Neuronal stem cell (in vitro differentiated cells): Measurements from ENCODE around the gene ANKRD13B.

Source experiments
- DNase-seq: peaks from one replicate; pipeline ENCODE4 v3.0.0-alpha.2; 2013; ENCODE audit warnings: low spot score
- H2AFZ ChIP-seq: one replicate; pipeline ENCODE4 v1.6.1; 2013; ENCODE audit warnings: mild to moderate bottlenecking, low read length, inconsistent platforms
- H2AK5ac ChIP-seq: 2 replicates; pipeline ENCODE4 v1.6.1; 2013; ENCODE audit warnings: low read depth, mild to moderate bottlenecking, inconsistent platforms, low read length, moderate library complexity, mixed read lengths
- H2BK120ac ChIP-seq: 2 replicates; pipeline ENCODE4 v1.6.1; 2013; ENCODE audit warnings: low read depth, mild to moderate bottlenecking, inconsistent platforms, low read length, moderate library complexity, mixed read lengths
- H2BK12ac ChIP-seq: one replicate; pipeline ENCODE4 v1.6.1; 2013; ENCODE audit warnings: low read length, inconsistent platforms
- H2BK15ac ChIP-seq: 2 replicates; pipeline ENCODE4 v1.6.1; 2013; ENCODE audit warnings: mild to moderate bottlenecking, low read length, inconsistent platforms, mixed read lengths
- H2BK5ac ChIP-seq: one replicate; pipeline ENCODE4 v1.6.1; 2013; ENCODE audit warnings: inconsistent platforms, mild to moderate bottlenecking, low read length, moderate library complexity
- H3K14ac ChIP-seq: one replicate; pipeline ENCODE4 v1.6.1; 2013; ENCODE audit warnings: low read length, inconsistent platforms
- H3K18ac ChIP-seq: 2 replicates; pipeline ENCODE4 v1.6.1; 2013; ENCODE audit warnings: low read length, inconsistent platforms
- H3K23ac ChIP-seq: 2 replicates; pipeline ENCODE4 v1.6.1; 2013; ENCODE audit warnings: low read depth, mild to moderate bottlenecking, mixed read lengths, low read length, inconsistent platforms; ENCODE audit not compliant: poor library complexity
- H3K27ac ChIP-seq: replicated peaks from 3 replicates; pipeline ENCODE4 v1.5.1; 2013; ENCODE audit warnings: low read length, inconsistent platforms
- H3K27me3 ChIP-seq, 3 experiments: 2 replicates each; pipeline ENCODE4 v1.6.1; 2013; ENCODE audit warnings: low read length in 3 of 3, mild to moderate bottlenecking in 2 of 3, inconsistent platforms in 1 of 3, low read depth in 1 of 3, mixed read lengths in 1 of 3, moderate library complexity in 1 of 3; ENCODE audit not compliant: control insufficient read depth in 3 of 3, insufficient read depth in 3 of 3
- H3K36me3 ChIP-seq, 2 donors: replicated peaks in 1 of 2; 2 replicates each; pipeline ENCODE4 v1.6.1; 2013; ENCODE audit warnings: low read length in 2 of 2; ENCODE audit not compliant: control insufficient read depth in 2 of 2, insufficient read depth in 2 of 2
- H3K4ac ChIP-seq: 2 replicates; pipeline ENCODE4 v1.6.1; 2013; ENCODE audit warnings: inconsistent platforms, mild to moderate bottlenecking, low read length, moderate library complexity
- H3K4me1 ChIP-seq, 2 donors: 1 replicate in 1 of 2; 2 replicates in 1 of 2; pipeline ENCODE4 v1.6.1; 2013; ENCODE audit warnings: low read length in 2 of 2, low read depth in 1 of 2; ENCODE audit not compliant: control insufficient read depth in 2 of 2, insufficient read depth in 1 of 2
- H3K4me2 ChIP-seq: one replicate; pipeline ENCODE4 v1.6.1; 2013; ENCODE audit warnings: mild to moderate bottlenecking, low read length, inconsistent platforms; ENCODE audit not compliant: insufficient read depth, poor library complexity, severe bottlenecking
- H3K4me3 ChIP-seq, 2 donors: 2 replicates each; pipeline ENCODE4 v1.5.1; 2013; ENCODE audit warnings: low read length in 2 of 2, mild to moderate bottlenecking in 2 of 2, inconsistent platforms in 1 of 2, moderate library complexity in 1 of 2
- H3K79me1 ChIP-seq: one replicate; pipeline ENCODE4 v1.6.1; 2013; ENCODE audit warnings: low read depth, mild to moderate bottlenecking, inconsistent platforms, low read length, moderate library complexity
- H3K9ac ChIP-seq: one replicate; pipeline ENCODE4 v1.6.1; 2013; ENCODE audit warnings: mild to moderate bottlenecking, low read depth, low read length, inconsistent platforms; ENCODE audit not compliant: poor library complexity
- H3K9me3 ChIP-seq, 2 donors: replicated peaks in 1 of 2; 2 replicates each; pipeline versions ENCODE3 to v1.6.1; 2013; ENCODE audit warnings: low read length in 2 of 2, mild to moderate bottlenecking in 2 of 2, inconsistent platforms in 1 of 2, low read depth in 1 of 2, mixed read lengths in 1 of 2, moderate library complexity in 1 of 2; ENCODE audit not compliant: control insufficient read depth in 2 of 2, insufficient read depth in 1 of 2
- H4K8ac ChIP-seq: one replicate; pipeline ENCODE4 v1.6.1; 2013; ENCODE audit warnings: low read depth, mild to moderate bottlenecking, inconsistent platforms, low read length, moderate library complexity
- H4K91ac ChIP-seq: one replicate; pipeline ENCODE4 v1.6.1; 2013; ENCODE audit warnings: low read length, low read depth, mild to moderate bottlenecking, inconsistent platforms; ENCODE audit not compliant: poor library complexity
- WGBS, 2 donors: extraction: QIAGEN DNeasy Blood & Tissue Kit; methylation state at CpG; one replicate each; pipeline ENCODE4 v1.1.7; 2013; ENCODE audit warnings: missing lambda C conversion rate in 2 of 2, mixed read lengths in 1 of 2; ENCODE audit not compliant: insufficient read length in 2 of 2, insufficient replicate concordance in 1 of 2; ENCODE audit errors: extremely low coverage in 2 of 2; 5-methylcytosine and 5-hydroxymethylcytosine counted together

ANKRD13B gene

GRCh38 chr17:29549177-29549923, 43.6 kb upstream of the ANKRD13B start:
- Histone ChIP-seq H2AK5ac (no peak overlapping the region), H4K8ac (no peak overlapping the region), H3K18ac (no peak overlapping the region), H3K27me3 (no peaks in the 10 kb centered on the region), H4K91ac (no peak overlapping the region), H3K4me3 (no peak overlapping the region), H3K79me1 (no peaks in the 10 kb centered on the region), H2BK120ac (no peak overlapping the region), H3K23ac (no peak overlapping the region), H3K4me2 (no peak overlapping the region), H3K36me3 (peaks cover 0 to 30% of the 10 kb centered on the region in 2 donors), H3K9ac (no peak overlapping the region), H3K9me3 (peaks cover 0 to 2% of the 10 kb centered on the region in 2 donors), H3K4ac (no peak overlapping the region), H3K4me1 (peaks cover 0 to 6% of the 10 kb centered on the region in 2 donors), H2BK5ac (no peak overlapping the region), H2BK15ac (no peak overlapping the region), H2AFZ (no peak overlapping the region), H3K27ac (no peak overlapping the region), H3K14ac (no peak overlapping the region), H2BK12ac (no peak overlapping the region)
- WGBS, 2 donors: no CpG with 5 or more reads among the region's 5 CpGs
- no peak for DNase-seq

GRCh38 chr17:29555840-29556239, 37.1 kb upstream of the ANKRD13B start:
- no peaks in the 10 kb centered on the region for H3K27me3 ChIP-seq
- H4K91ac ChIP-seq: no peak overlapping the region
- no peak overlapping the region for H3K4me2 ChIP-seq
- no peak for DNase-seq
- H2BK12ac ChIP-seq: no peak overlapping the region
- H3K79me1 ChIP-seq: no peaks in the 10 kb centered on the region
- H2BK15ac ChIP-seq: no peak overlapping the region
- no peak overlapping the region for H2AFZ ChIP-seq
- no peak overlapping the region for H3K4me3 ChIP-seq
- WGBS, 2 donors: no CpG with 5 or more reads among the region's 3 CpGs
- H3K14ac ChIP-seq: no peak overlapping the region
- no peak overlapping the region for H3K23ac ChIP-seq
- no peak overlapping the region for H2AK5ac ChIP-seq
- no peak overlapping the region for H2BK5ac ChIP-seq
- peaks cover 0 to 6% of the 10 kb centered on the region in 2 donors for H3K36me3 ChIP-seq
- H3K27ac ChIP-seq: no peak overlapping the region
- no peaks in the 10 kb centered on the region for H3K4me1 ChIP-seq
- peaks cover 0 to 2% of the 10 kb centered on the region in 2 donors for H3K9me3 ChIP-seq
- H3K4ac ChIP-seq: no peak overlapping the region
- no peak overlapping the region for H3K18ac ChIP-seq
- H4K8ac ChIP-seq: no peak overlapping the region
- no peak overlapping the region for H3K9ac ChIP-seq
- H2BK120ac ChIP-seq: no peak overlapping the region

GRCh38 chr17:29557085-29557738, 35.7 kb upstream of the ANKRD13B start:
- Histone ChIP-seq H3K9ac (no peak overlapping the region), H2AFZ (no peak overlapping the region), H2BK5ac (no peak overlapping the region), H3K36me3 (peaks cover 0 to 20% of the 10 kb centered on the region in 2 donors), H2BK120ac (no peak overlapping the region), H3K27ac (no peak overlapping the region), H3K9me3 (no peaks in the 10 kb centered on the region), H3K14ac (no peak overlapping the region), H3K4me3 (no peak overlapping the region), H3K23ac (no peak overlapping the region), H3K79me1 (no peaks in the 10 kb centered on the region), H3K4ac (no peak overlapping the region), H4K91ac (no peak overlapping the region), H3K18ac (no peak overlapping the region), H3K4me2 (no peak overlapping the region), H3K27me3 (no peaks in the 10 kb centered on the region), H2AK5ac (no peak overlapping the region), H2BK12ac (no peak overlapping the region), H2BK15ac (no peak overlapping the region), H4K8ac (no peak overlapping the region), H3K4me1 (no peaks in the 10 kb centered on the region)
- no peak for DNase-seq
- no CpG with 5 or more reads among the region's 1 CpG for WGBS, 2 donors

- Histone ChIP-seq H2AK5ac (no peak overlapping the region), H3K27ac (no peak overlapping the region), H3K79me1 (no peaks in the 10 kb centered on the region), H3K18ac (no peak overlapping the region), H3K4me1 (no peaks in the 10 kb centered on the region), H3K36me3 (peaks cover 0 to 25% of the 10 kb centered on the region in 2 donors), H3K9ac (no peak overlapping the region), H4K91ac (no peak overlapping the region), H4K8ac (no peak overlapping the region), H3K27me3 (no peaks in the 10 kb centered on the region), H3K4ac (no peak overlapping the region), H2BK15ac (no peak overlapping the region), H3K23ac (no peak overlapping the region), H2BK12ac (no peak overlapping the region), H3K14ac (no peak overlapping the region), H3K4me3 (no peak overlapping the region), H2AFZ (no peak overlapping the region), H2BK5ac (no peak overlapping the region), H2BK120ac (no peak overlapping the region), H3K9me3 (no peaks in the 10 kb centered on the region), H3K4me2 (no peak overlapping the region)
- no peak for DNase-seq
Measured at GRCh38 chr17:29557739-29558116, 35.2 kb upstream of the ANKRD13B start.
